ENCODE data around the gene PRKAA1.

PRKAA1 gene

GRCh38 chr5:40798012-40798800 lies at the start of gene PRKAA1:
Gene PRKAA1 (minus strand): TSS chr5:40798374. CDS start chr5:40798189, 185 bp downstream.
- peak; percentile 92 for DNase-seq (ENCODE audit: low spot score)
- TF ChIP-seq CTCF (IDR thresholded peaks at IDR 0.05; ENCODE audit: extremely low read depth, insufficient read depth, missing control alignments) = peak; percentile 69
- in situ Hi-C loops (cut with MboI; ENCODE audit: low pct_unique_long_range_greater_than_20kb, low sequenced_read_pairs, unreplicated experiment) = no loop called here

GRCh38 chr5:40847525-40847924 lies 49.4 kb upstream of the PRKAA1 start:
- in situ Hi-C loops (cut with MboI; ENCODE audit: low pct_unique_long_range_greater_than_20kb, low sequenced_read_pairs, unreplicated experiment) = no loop called here
- no peak for TF ChIP-seq CTCF (IDR thresholded peaks at IDR 0.05; ENCODE audit: extremely low read depth, insufficient read depth, missing control alignments)
- DNase-seq (ENCODE audit: low spot score) = no peak

GRCh38 chr5:40846371-40846770 lies 48.2 kb upstream of the PRKAA1 start:
- in situ Hi-C loops (cut with MboI; ENCODE audit: low pct_unique_long_range_greater_than_20kb, low sequenced_read_pairs, unreplicated experiment) = no loop called here
- no peak for DNase-seq (ENCODE audit: low spot score)
- TF ChIP-seq CTCF (IDR thresholded peaks at IDR 0.05; ENCODE audit: extremely low read depth, insufficient read depth, missing control alignments) = no peak

GRCh38 chr5:40844565-40844964 lies 46.4 kb upstream of the PRKAA1 start:
- no peak for TF ChIP-seq CTCF (IDR thresholded peaks at IDR 0.05; ENCODE audit: extremely low read depth, insufficient read depth, missing control alignments)
- in situ Hi-C loops (cut with MboI; ENCODE audit: low pct_unique_long_range_greater_than_20kb, low sequenced_read_pairs, unreplicated experiment) = no loop called here
- no peak for DNase-seq (ENCODE audit: low spot score)

GRCh38 chr5:40842351-40842750 lies 44.2 kb upstream of the PRKAA1 start:
- no peak for TF ChIP-seq CTCF (IDR thresholded peaks at IDR 0.05; ENCODE audit: extremely low read depth, insufficient read depth, missing control alignments)
- in situ Hi-C loops (cut with MboI; ENCODE audit: low pct_unique_long_range_greater_than_20kb, low sequenced_read_pairs, unreplicated experiment) = no loop called here
- no peak for DNase-seq (ENCODE audit: low spot score)

- no peak for DNase-seq (ENCODE audit: low spot score)
- TF ChIP-seq CTCF (IDR thresholded peaks at IDR 0.05; ENCODE audit: extremely low read depth, insufficient read depth, missing control alignments) = no peak
- in situ Hi-C loops (cut with MboI; ENCODE audit: low pct_unique_long_range_greater_than_20kb, low sequenced_read_pairs, unreplicated experiment) = no loop called here
Observed at GRCh38 chr5:40841068-40841805, 43.1 kb upstream of the PRKAA1 start, which contains the start of gene CARD6. Gene CARD6 (plus strand): TSS chr5:40841367. CDS start chr5:40841383, 16 bp downstream.

Data from GM13977 (cell line).